GM12878 (cell line): ENCODE results near the gene EME2. TPM values are rescaled to one million over a fixed set of nuclear protein-coding genes. Genes with fewer than 3 reads are reported as not detected.

Source experiments
- ATAC-seq: fragments of 200-7000 bp; cut with Tn5 transposase; 3 replicates; pipeline ENCODE4 v1.9.1; 2020; ENCODE audit warnings: mild to moderate bottlenecking, moderate library complexity
- BruUV-seq: library from RNA; stranded (reverse); fragments of 400-500 nt; replicated peaks from 2 replicates; lab custom pipeline; 2021; lab: Mats Ljungman, UMichigan
- CTCF ChIA-PET: fragments of 300-600 bp; sonication (Branson Sonifier 250); formaldehyde crosslinking; extraction: SDS; loops from one replicate; lab custom pipeline; 2021; ENCODE audit warnings: inconsistent platforms; lab: Yijun Ruan, JAX
- POLR2A ChIA-PET: fragments of 350-600 bp; formaldehyde crosslinking; extraction: SDS; loops from one replicate; lab custom pipeline; 2021; ENCODE audit warnings: inconsistent platforms; lab: Charles Lee
- RAD21 ChIA-PET: fragments of 300-600 bp; sonication (Branson Sonifier 250); formaldehyde crosslinking; loops from one replicate; lab custom pipeline; 2023; ENCODE audit warnings: antibody characterized with exemption; ENCODE audit not compliant: unreplicated experiment; lab: Charles Lee
- SMC1A ChIA-PET: fragments of 300-600 bp; sonication (Branson Sonifier 250); formaldehyde crosslinking; loops from one replicate; lab custom pipeline; 2023; ENCODE audit not compliant: unreplicated experiment, uncharacterized antibody; lab: Charles Lee
- DNase-seq: peaks from one replicate; pipeline ENCODE4 v3.0.0-alpha.2; 2011; ENCODE audit warnings: low read depth, low spot score
- FAIRE-seq: peaks from 3 replicates; lab custom pipeline; 2011; peaks lifted over from hg19 to GRCh38; lab: Jason Lieb, UNC
- H2AFZ ChIP-seq: 2 replicates; pipeline ENCODE4 v1.6.0; 2011; ENCODE audit warnings: low read depth, low read length, control low read depth; ENCODE audit not compliant: control insufficient read depth
- H3K27ac ChIP-seq: 2 replicates; pipeline ENCODE4 v1.5.1; 2011; ENCODE audit warnings: control low read depth; ENCODE audit not compliant: control insufficient read depth, insufficient read depth
- H3K27me3 ChIP-seq, 2 experiments: replicated peaks in 1 of 2; 2 replicates each; pipeline versions ENCODE4 v1.6.0 to v1.6.1; 2011; ENCODE audit warnings: low read length in 1 of 2; ENCODE audit not compliant: control insufficient read depth in 2 of 2, insufficient read depth in 2 of 2
- H3K36me3 ChIP-seq, 2 experiments: 2 replicates each; pipeline ENCODE4 v1.5.1; 2011; ENCODE audit warnings: low read length in 1 of 2; ENCODE audit not compliant: control insufficient read depth in 2 of 2, insufficient read depth in 2 of 2
- H3K4me1 ChIP-seq: 2 replicates; pipeline ENCODE4 v1.6.1; 2011; ENCODE audit warnings: mild to moderate bottlenecking, low read length, moderate library complexity, mixed read lengths; ENCODE audit not compliant: control insufficient read depth, insufficient read depth
- H3K4me2 ChIP-seq: 2 replicates; pipeline ENCODE4 v1.6.0; 2011; ENCODE audit warnings: control low read depth; ENCODE audit not compliant: control insufficient read depth, insufficient read depth
- H3K4me3 ChIP-seq: fragments of 200-600 bp; sonication (generic); 2 replicates; pipeline ENCODE4 v1.5.1; 2016
- H3K79me2 ChIP-seq: 2 replicates; pipeline ENCODE4 v1.6.0; 2011; ENCODE audit warnings: low read length; ENCODE audit not compliant: control insufficient read depth, insufficient read depth
- H3K9ac ChIP-seq: 2 replicates; pipeline ENCODE4 v1.8.0; 2011; ENCODE audit warnings: low read length, control low read depth, mixed read lengths; ENCODE audit not compliant: control insufficient read depth, insufficient read depth
- H3K9me3 ChIP-seq: replicated peaks from 3 replicates; pipeline ENCODE4 v1.5.1; 2011; ENCODE audit warnings: mild to moderate bottlenecking, low read length; ENCODE audit not compliant: control insufficient read depth, insufficient read depth
- H4K20me1 ChIP-seq: 2 replicates; pipeline ENCODE4 v1.6.0; 2011; ENCODE audit not compliant: control insufficient read depth, insufficient read depth
- CBX5 ChIP-seq: sonication (generic); IDR thresholded peaks from 2 replicates; pipeline ENCODE4 v1.6.1; 2016; ENCODE audit warnings: low read depth, moderate library complexity, mild to moderate bottlenecking, inconsistent platforms
- CREB1 ChIP-seq: IDR thresholded peaks from 2 replicates; pipeline ENCODE4 v1.6.1; 2012; ENCODE audit warnings: low read depth, mild to moderate bottlenecking, inconsistent platforms
- MTA3 ChIP-seq: IDR thresholded peaks from 2 replicates; pipeline ENCODE4 v1.6.1; 2012; ENCODE audit warnings: low read length, inconsistent platforms, borderline replicate concordance
- MYC ChIP-seq: IDR thresholded peaks from 2 replicates; pipeline ENCODE4 v1.6.1; 2011; ENCODE audit warnings: mild to moderate bottlenecking, low read length, moderate library complexity, inconsistent platforms; ENCODE audit not compliant: insufficient read depth, insufficient replicate concordance, insufficient read length, severe bottlenecking
- NKRF ChIP-seq: fragments of 450-650 bp; conservative IDR thresholded peaks from 2 replicates; pipeline ENCODE4 v1.6.1; 2017; ENCODE audit warnings: mild to moderate bottlenecking, moderate library complexity
- PAX5 ChIP-seq: IDR thresholded peaks from 2 replicates; pipeline ENCODE4 v1.6.1; 2011; ENCODE audit warnings: low read depth, low read length, borderline replicate concordance
- TBL1XR1 ChIP-seq: IDR thresholded peaks from 2 replicates; pipeline ENCODE4 v1.6.1; 2012; ENCODE audit warnings: low read depth, low read length, improper control_type of control experiment
- TCF12 ChIP-seq: IDR thresholded peaks from 2 replicates; pipeline ENCODE4 v1.6.1; 2011; ENCODE audit warnings: low read depth, mild to moderate bottlenecking, low read length
- WGBS: methylation state at CpG from one replicate; pipeline ENCODE4 v1.1.6; 2016; ENCODE audit warnings: low lambda C conversion rate; ENCODE audit not compliant: insufficient replicate concordance, insufficient coverage; ENCODE audit errors: missing lambda C conversion rate; 5-methylcytosine and 5-hydroxymethylcytosine counted together
- in situ Hi-C: fragments of 300-500 bp; cut with MboI; formaldehyde crosslinking; loops from 9 replicates; pipeline ENCODE4 v1.14.3; 2018; ENCODE audit warnings: mixed read lengths
- intact Hi-C: fragments of 100-400 bp; cut with micrococcal nuclease; formaldehyde crosslinking; loops from one replicate; pipeline ENCODE4 v1.14.2; 2022; ENCODE audit not compliant: unreplicated experiment
- polyA plus RNA-seq, 11 experiments: library from polyadenylated mRNA; depleted of rRNA in 4 of 11; unstranded in 6 of 11; stranded (reverse) in 5 of 11; fragments of >200 nt; fragmentation: Nextera tagmentation in 4 of 11; fragmentation: Illumina TruSeq in 1 of 11; extraction: Ambion mirVana in 4 of 11; extraction: Trizol in 1 of 11; gene quantifications; 1 replicate in 1 of 11; 2 replicates in 10 of 11; pipeline versions ENCODE4 v1.2.1 to v1.2.3, GENCODE V29; 2011 to 2016; ENCODE audit warnings: inconsistent platforms in 2 of 11, missing spikeins in 2 of 11, low read depth in 1 of 11
- total RNA-seq, 4 experiments: library from RNA; depleted of rRNA in 3 of 4; stranded (reverse); fragments of >200 nt in 3 of 4; fragmentation: Illumina TruSeq in 1 of 4; extraction: Trizol in 1 of 4; gene quantifications; 2 replicates each; pipeline versions ENCODE4 v1.2.1 to v1.2.3, GENCODE V29; 2013 to 2021
- TF ChIP-seq, protein P1 (sequence below): fragments of 150-350 bp; IDR thresholded peaks from 2 replicates; pipeline ENCODE4 v1.6.1; 2014; ENCODE audit warnings: mild to moderate bottlenecking, low read depth, low read length

EME2 gene
- total and polyA plus RNA-seq, 10 of the 15 experiments (the other 5 are each of a cell fraction or from before 2014, with no cell fraction given) = 0.29 to 16.9 (median 4.1) TPM

DNA sequence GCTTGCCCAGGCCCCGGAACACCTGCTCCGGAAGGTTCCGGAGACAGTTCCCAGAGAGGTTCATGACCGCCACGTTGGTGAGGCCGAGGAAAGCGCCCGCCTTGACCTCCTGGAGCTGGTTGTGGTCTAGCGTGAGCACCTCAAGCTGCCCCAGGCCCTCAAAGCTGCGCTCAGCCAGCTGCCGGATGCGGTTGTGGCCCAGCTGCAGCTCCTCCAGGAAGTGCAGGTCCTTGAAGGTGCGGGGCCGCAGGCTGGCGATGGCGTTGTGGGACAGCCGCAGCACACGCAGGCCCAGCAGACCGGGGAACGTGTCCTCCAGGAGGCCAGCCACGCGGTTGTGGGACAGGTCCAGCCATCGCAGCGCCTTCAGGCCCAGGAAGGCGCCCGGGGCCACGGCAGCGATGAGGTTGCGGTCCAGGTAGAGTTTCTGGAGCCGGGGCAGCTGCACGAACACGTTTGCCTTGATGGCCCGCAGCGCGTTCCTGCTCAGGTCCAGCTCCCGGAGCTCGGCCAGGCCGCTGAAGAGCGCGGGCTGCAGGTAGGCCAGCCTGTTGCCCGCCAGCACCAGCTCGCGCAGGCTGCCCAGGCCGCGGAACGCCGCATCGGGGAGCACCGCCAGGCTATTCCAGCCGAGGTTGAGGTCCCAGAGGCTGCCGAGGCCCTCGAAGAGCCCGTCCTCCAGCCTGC lies 18.8 kb downstream of the EME2 start:
- BruUV-seq = no TSS peak
- Histone ChIP-seq H3K4me2 (no peak overlapping the region), H3K9me3 (no peaks in the 10 kb centered on the region), H3K36me3 (peaks cover 0 to 12% of the 10 kb centered on the region in 2 experiments; a peak in 3 of 4 replicates), H3K27ac (no peak overlapping the region), H3K4me1 (no peaks in the 10 kb centered on the region), H3K4me3 (no peak overlapping the region), H3K79me2 (no peaks in the 10 kb centered on the region; the same call in none of the 2 replicates), H3K27me3 (no peaks in the 10 kb centered on the region), H4K20me1 (no peaks in the 10 kb centered on the region), H2AFZ (no peak overlapping the region), H3K9ac (no peak overlapping the region)
- in situ Hi-C loops (no loop called here), intact Hi-C loops (no loop called here)
- TF ChIP-seq MTA3 = no peak
- no peak for TF ChIP-seq CREB1
- TF ChIP-seq NKRF = no peak
- TF ChIP-seq PAX5 = no peak
- TF ChIP-seq TCF12 = no peak
- TF ChIP-seq, protein P1, sequence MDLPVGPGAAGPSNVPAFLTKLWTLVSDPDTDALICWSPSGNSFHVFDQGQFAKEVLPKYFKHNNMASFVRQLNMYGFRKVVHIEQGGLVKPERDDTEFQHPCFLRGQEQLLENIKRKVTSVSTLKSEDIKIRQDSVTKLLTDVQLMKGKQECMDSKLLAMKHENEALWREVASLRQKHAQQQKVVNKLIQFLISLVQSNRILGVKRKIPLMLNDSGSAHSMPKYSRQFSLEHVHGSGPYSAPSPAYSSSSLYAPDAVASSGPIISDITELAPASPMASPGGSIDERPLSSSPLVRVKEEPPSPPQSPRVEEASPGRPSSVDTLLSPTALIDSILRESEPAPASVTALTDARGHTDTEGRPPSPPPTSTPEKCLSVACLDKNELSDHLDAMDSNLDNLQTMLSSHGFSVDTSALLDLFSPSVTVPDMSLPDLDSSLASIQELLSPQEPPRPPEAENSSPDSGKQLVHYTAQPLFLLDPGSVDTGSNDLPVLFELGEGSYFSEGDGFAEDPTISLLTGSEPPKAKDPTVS = no peak
- TF ChIP-seq CBX5 = no peak
- TF ChIP-seq MYC = no peak
- no peak for TF ChIP-seq TBL1XR1
- ATAC-seq (no peak), FAIRE-seq (no peak), DNase-seq (no peak)
- POLR2A ChIA-PET = interaction anchor here (1.0 kb wide), 1 partner anchor 15 kb away, joined by 4 read pairs; no protein-coding TSS in a partner anchor
- CTCF ChIA-PET = no interaction called here
- SMC1A ChIA-PET = no interaction called here
- 93% methylated on average over 53 of the region's 53 CpGs for WGBS
- RAD21 ChIA-PET = no interaction called here
